ENCODE measurements around the gene C16orf74. TPM values are rescaled to one million over a fixed set of nuclear protein-coding genes. Genes with fewer than 3 reads are reported as not detected.

The C16orf74 gene
- total and polyA plus RNA-seq, 2 of the 8 experiments (the other 6 are each of a cell fraction or from before 2014, with no cell fraction given) = 7.3 to 9.3 TPM

DNA sequence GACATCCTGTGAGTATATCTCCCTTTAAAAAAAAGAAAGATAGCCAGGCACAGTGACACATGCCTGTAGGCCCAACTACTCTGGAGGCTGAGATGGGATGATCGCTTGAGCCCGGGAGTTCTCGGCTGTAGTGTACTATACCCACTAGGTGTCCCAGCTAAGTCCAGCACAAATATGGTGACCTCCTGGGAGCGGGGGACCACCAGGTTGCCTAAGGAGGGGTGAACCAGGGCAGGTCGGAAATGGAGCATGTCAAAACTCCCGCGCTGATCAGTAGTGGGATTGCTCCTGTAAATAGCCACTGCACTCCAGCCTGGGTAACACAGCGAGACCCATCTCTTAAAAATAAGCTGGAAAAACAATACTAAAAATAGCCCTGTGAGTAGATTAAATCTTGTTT lies 91.6 kb downstream of the C16orf74 start:
- Histone ChIP-seq H3K4ac (replicated peaks; ENCODE audit: insufficient read length, low read depth, low read length) (no peak overlapping the region), H3K4me2 (ENCODE audit: insufficient read depth in 1 of 2, low read depth in 2 of 2, low read length in 2 of 2) (no peak overlapping the region), H3K36me3 (ENCODE audit: control insufficient read depth in 2 of 4, insufficient read depth in 4 of 4, low read length in 3 of 4) (peaks cover 33 to 81% (median 64%) of the 10 kb centered on the region in 4 experiments), H2BK12ac (ENCODE audit: low read depth, low read length) (no peak overlapping the region), H3K9me3 (ENCODE audit: insufficient read depth in 2 of 2, low read depth in 1 of 2, low read length in 1 of 2) (no peaks in the 10 kb centered on the region), H4K91ac (replicated peaks; ENCODE audit: insufficient read length, low read length) (no peak overlapping the region), H4K5ac (ENCODE audit: insufficient read length, low read depth, low read length) (no peak overlapping the region), H2AK5ac (ENCODE audit: low read depth, low read length) (no peak overlapping the region), H3K23me2 (ENCODE audit: low read depth, low read length) (no peaks in the 10 kb centered on the region), H3K27ac (ENCODE audit: low read depth, low read length) (no peak overlapping the region), H3K79me2 (ENCODE audit: control insufficient read depth in 1 of 2, insufficient read depth in 2 of 2, low read length in 2 of 2) (no peaks in the 10 kb centered on the region), H3K4me1 (replicated peaks in 1 of 4; ENCODE audit: control insufficient read depth in 3 of 4, insufficient read depth in 4 of 4, low read length in 3 of 4) (no peaks in the 10 kb centered on the region; a peak in 1 of 7 replicates), H3K23ac (ENCODE audit: insufficient read length) (no peak overlapping the region), H4K20me1 (replicated peaks in 1 of 2; ENCODE audit: control insufficient read depth in 1 of 2, insufficient read depth in 2 of 2, low read length in 2 of 2) (peaks cover 18 to 34% of the 10 kb centered on the region in 2 experiments), H2BK5ac (ENCODE audit: low read depth, low read length) (no peak overlapping the region), H3K9ac (replicated peaks in 1 of 4; ENCODE audit: extremely low read depth in 1 of 4, low read depth in 3 of 4, low read length in 3 of 4) (no peak overlapping the region), H3K14ac (ENCODE audit: insufficient read length) (no peak overlapping the region), H2BK120ac (replicated peaks; ENCODE audit: low read depth, low read length) (no peak overlapping the region), H3K56ac (replicated peaks; ENCODE audit: insufficient read length, low read depth, low read length) (no peak overlapping the region), H3K18ac (ENCODE audit: extremely low read depth, low read length) (no peak overlapping the region), H3K4me3 (ENCODE audit: extremely low read depth in 1 of 4, insufficient read depth in 2 of 4, low read depth in 3 of 4, low read length in 4 of 4) (no peak overlapping the region), H2AFZ (ENCODE audit: low read length) (no peak overlapping the region), H3K27me3 (replicated peaks in 1 of 4; ENCODE audit: control insufficient read depth in 3 of 4, extremely low read depth in 1 of 4, insufficient read depth in 3 of 4, low read length in 3 of 4) (no peaks in the 10 kb centered on the region), H4K8ac (ENCODE audit: extremely low read depth, insufficient read depth, low read length) (no peak overlapping the region), H3K79me1 (ENCODE audit: low read depth, low read length) (peaks cover 2% of the 10 kb centered on the region; the same call in 1 of the 2 replicates), H2BK15ac (ENCODE audit: low read length) (no peak overlapping the region), H2BK20ac (ENCODE audit: low read length) (no peak overlapping the region)
- DNase-seq (ENCODE audit: low read depth in 1 of 2, low spot score in 2 of 2) = no peak
- POLR2A ChIA-PET (ENCODE audit: partially characterized antibody) = interaction anchor here (1.1 kb wide), 1 partner anchor 9 kb away, joined by 4 read pairs; no protein-coding TSS in a partner anchor
- CTCF ChIA-PET (ENCODE audit: partially characterized antibody) = interaction anchor here (0.7 to 16.9 kb wide), 33 partner anchors 9 to 385 kb away, joined by 3 to 248 read pairs (median 4); no protein-coding TSS in a partner anchor
- 99% methylated on average over 8 of the region's 8 CpGs; no CpG with 5 or more reads in 1 of the 2 experiments for WGBS, 2 experiments (ENCODE audit: extremely low coverage in 1 of 2, insufficient coverage in 1 of 2, insufficient read length in 1 of 2, insufficient replicate concordance in 2 of 2, low coverage in 1 of 2, low lambda C conversion rate in 2 of 2, missing lambda C conversion rate in 1 of 2)
- FAIRE-seq = no peak
- TF ChIP-seq CREB1 (IDR thresholded peaks at IDR 0.05) (no peak), ASH2L (IDR thresholded peaks at IDR 0.05; ENCODE audit: low read length) (no peak), BACH1 (IDR thresholded peaks at IDR 0.05; ENCODE audit: low read length) (no peak), SIRT6 (IDR thresholded peaks at IDR 0.05; ENCODE audit: low read length) (no peak), RAD21 (IDR thresholded peaks at IDR 0.05 in 1 of 2, conservative IDR thresholded peaks at IDR 0.05 in 1 of 2; ENCODE audit: low read depth in 2 of 2, low read length in 2 of 2) (no peak), HDAC2 (IDR thresholded peaks at IDR 0.05; ENCODE audit: borderline replicate concordance in 1 of 2, low read depth in 2 of 2, low read length in 2 of 2) (no peak), CBX5 (IDR thresholded peaks at IDR 0.05; ENCODE audit: low read depth, low read length) (no peak), SRF (IDR thresholded peaks at IDR 0.05; ENCODE audit: low read depth, low read length) (no peak), CBX8 (IDR thresholded peaks at IDR 0.05; ENCODE audit: borderline replicate concordance, low read depth, low read length) (no peak), KDM5A (IDR thresholded peaks at IDR 0.05; ENCODE audit: low read length) (no peak)
- TF ChIP-seq, protein P1, sequence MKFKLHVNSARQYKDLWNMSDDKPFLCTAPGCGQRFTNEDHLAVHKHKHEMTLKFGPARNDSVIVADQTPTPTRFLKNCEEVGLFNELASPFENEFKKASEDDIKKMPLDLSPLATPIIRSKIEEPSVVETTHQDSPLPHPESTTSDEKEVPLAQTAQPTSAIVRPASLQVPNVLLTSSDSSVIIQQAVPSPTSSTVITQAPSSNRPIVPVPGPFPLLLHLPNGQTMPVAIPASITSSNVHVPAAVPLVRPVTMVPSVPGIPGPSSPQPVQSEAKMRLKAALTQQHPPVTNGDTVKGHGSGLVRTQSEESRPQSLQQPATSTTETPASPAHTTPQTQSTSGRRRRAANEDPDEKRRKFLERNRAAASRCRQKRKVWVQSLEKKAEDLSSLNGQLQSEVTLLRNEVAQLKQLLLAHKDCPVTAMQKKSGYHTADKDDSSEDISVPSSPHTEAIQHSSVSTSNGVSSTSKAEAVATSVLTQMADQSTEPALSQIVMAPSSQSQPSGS (IDR thresholded peaks at IDR 0.05; ENCODE audit: low read length) = no peak
